NCI-H748 (cell line): Measurements from ENCODE around the gene ATXN2L.
A peak's percentile ranks its signal among the peaks of the same experiment; 100 is the strongest.

ENCODE experiments used
- DNase-seq: peaks from one replicate; lab custom pipeline; 2025; ENCODE audit not compliant: unreplicated experiment; lab: John Stamatoyannopoulos, UW

Gene ATXN2L

GRCh38 chr16:28835864-28836760 is 13.3 kb downstream of the ATXN2L start:
- no peak for DNase-seq

DNA sequence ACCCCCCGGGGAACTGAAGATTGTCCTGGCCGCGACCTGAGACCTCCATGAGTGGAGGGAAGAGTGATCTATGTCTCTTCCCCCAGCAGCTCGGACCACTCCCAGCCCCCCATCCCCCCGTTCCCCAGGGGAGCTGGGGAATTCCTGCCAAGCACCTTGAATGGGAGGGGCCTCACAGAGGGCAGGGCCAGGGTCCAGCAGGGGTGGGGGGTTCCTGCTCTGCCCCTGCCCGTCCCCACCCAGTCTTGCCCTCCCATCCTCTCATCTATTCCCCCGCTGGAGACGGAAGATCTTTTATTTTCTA is 13.9 kb downstream of the ATXN2L start:
- DNase-seq = no peak

GRCh38 chr16:28837672-28838557 is 15.1 kb downstream of the ATXN2L start:
- DNase-seq = no peak

DNA sequence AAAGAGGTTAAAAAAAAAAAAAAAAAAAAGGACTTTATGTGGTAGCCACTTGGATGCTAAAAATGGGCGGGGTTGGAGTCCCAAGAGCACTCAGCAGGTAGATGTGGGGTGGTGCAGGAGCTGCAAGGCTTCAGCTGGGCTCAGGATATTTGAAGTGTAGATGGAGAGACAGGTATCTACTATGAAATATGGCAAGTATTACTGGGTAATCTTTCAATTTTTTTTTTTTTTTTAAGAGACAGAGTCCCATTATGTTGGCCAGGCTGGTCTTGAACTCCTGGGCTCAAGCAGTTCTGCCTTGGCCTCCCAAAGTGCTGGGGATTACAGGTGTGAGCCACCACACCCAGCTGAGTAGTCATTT is 15.7 kb downstream of the ATXN2L start:
- DNase-seq = no peak

- DNase-seq = no peak
Observed at GRCh38 chr16:28839004-28839639, 16.3 kb downstream of the ATXN2L start.

GRCh38 chr16:28839899-28840298 is 17.1 kb downstream of the ATXN2L start:
- no peak for DNase-seq

GRCh38 chr16:28842696-28843095 is 19.9 kb downstream of the ATXN2L start:
- DNase-seq = no peak

DNA sequence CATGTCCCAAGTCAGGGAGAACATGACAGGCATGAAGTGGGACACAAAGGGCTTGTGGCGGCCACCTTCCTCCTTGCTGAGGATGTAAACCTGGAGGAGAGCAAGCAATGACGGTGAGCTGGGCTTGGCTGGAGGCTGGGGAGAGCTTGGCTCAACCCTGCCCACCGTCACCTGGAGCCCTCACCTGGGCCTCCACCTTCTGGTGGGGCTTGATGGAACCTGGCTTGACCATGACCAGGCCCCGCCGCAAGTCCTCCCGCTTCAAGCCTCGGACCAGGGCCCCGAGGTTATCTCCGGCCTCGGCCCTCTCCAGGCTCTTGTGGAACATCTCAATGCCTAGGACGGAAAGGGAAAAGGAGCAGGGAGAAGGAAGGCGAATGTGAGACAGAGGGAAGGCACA is 21.0 kb downstream of the ATXN2L start:
- DNase-seq = no peak

GRCh38 chr16:28844226-28844885 is 21.6 kb downstream of the ATXN2L start:
- DNase-seq = no peak

DNA sequence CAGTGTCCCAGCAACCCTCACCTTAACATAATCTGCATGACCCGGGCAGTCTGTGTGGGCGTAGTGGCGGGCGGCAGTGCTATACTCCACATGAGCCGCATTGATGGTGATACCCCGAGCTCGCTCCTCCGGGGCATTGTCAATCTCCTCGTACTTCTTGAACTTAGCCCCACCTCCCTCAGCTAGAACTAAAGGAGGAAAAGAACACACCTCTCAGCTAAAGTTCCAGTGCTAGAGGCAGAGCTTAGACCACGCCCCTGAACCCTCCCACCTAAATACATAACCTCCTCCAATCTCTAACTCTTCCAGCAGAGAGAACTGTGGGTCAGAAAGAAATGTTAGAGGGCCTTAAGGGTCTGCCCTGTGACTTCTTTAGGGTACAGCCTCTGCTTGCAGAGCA is 22.5 kb downstream of the ATXN2L start:
- peak; percentile 6 for DNase-seq

DNA sequence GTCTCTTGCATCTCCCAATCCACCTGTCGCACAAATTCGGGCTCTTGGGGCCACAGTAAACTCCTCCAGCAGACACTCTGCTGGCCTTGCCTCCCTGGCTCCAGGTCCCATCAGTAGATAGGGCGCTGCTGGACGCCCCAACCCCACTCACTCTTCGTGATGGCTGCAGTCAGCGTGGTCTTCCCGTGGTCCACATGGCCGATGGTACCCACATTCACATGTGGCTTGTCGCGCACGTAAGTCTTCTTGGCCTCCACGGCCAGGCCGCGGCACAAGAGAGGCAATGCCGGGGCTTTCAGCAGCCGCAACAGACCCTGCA is 22.9 kb downstream of the ATXN2L start:
- DNase-seq = peak; percentile 29

DNA sequence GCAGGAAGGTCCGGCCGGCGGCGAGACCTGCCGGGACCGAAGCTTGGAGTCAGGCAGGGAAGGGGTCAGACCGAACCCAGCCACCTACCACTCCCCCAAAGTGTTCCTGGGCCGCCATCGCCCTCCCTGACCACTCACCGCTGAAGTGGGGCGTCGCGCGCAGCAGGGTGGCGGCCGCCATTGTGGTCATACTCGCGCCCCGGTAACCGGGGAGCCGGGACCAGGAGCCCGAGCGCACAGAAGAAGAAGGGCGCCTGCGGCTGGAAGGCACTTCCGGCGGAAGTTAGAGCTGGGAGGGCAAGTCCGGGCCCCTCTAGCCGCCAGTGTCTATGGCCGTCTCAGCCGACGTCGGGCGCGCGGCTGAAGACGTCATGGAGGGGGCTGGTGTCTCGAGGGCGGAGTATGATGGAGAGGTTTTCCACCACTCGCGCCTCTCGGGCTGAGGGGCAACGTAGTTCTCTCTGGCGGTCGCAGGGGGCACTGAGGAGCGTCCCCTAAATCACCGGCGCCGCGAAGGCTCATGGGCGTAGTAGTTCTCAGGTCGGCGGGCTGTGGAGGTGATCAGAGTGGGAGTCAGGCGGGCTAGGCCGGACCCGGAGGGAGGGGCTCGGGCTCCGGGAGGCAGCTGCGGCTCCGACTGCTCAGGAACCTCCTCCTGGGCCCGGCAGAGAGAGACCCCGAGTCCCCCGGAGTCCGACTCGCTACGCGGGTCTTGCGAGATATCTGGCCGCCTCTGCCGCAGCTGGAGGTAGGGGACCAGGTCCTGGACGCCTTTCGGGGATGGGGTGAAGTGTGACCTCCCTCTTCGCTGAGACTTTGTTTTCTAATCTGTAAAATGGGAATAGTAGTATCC is 23.5 kb downstream of the ATXN2L start, which contains the start of gene TUFM:
TSS of gene TUFM (minus strand) at position 269 of the 853 bp plus-strand sequence. CDS start at position 190, 79 bp downstream.
- peak; percentile 96 for DNase-seq

- DNase-seq = peak; percentile 14
Observed at GRCh38 chr16:28846933-28847273, 24.1 kb downstream of the ATXN2L start.

DNA sequence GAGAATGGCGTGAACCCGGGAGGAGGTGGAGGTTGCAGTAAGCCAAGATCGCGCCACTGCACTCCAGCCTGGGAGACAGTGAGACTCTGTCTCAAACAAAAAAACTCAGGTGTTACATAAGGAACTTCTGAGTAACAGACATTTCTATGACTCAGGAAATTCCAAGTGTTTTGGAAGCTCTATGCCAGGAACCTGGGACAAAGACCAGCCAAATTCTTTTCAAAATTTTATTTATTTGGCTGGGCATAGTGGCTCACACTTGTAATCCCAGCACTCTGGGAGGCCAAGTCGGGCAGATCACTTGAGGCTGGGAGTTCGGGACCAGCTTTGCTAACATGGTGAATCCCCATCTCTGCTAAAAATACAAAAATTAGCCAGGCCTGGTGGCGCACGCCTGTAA is 35.6 kb downstream of the ATXN2L start:
- DNase-seq = no peak

DNA sequence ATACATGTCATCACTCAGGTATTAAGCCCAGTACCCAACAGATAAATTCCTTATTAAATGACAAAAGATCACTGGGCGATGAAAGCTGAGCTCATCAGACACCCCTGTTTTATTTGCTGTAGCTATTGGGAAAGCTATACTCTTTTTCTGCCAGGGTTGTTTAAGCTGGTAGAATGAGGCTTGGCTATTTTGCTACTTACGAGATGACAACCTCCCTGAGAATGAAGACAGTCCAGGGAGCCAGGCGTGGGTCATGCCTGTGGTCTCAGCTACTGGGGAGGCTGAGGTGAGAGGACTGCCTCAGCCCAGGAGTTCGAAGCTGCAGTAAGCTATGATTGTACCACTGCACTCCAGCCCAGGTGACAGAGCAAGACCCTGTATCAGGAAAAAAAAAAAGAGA is 36.5 kb downstream of the ATXN2L start:
- DNase-seq = no peak

DNA sequence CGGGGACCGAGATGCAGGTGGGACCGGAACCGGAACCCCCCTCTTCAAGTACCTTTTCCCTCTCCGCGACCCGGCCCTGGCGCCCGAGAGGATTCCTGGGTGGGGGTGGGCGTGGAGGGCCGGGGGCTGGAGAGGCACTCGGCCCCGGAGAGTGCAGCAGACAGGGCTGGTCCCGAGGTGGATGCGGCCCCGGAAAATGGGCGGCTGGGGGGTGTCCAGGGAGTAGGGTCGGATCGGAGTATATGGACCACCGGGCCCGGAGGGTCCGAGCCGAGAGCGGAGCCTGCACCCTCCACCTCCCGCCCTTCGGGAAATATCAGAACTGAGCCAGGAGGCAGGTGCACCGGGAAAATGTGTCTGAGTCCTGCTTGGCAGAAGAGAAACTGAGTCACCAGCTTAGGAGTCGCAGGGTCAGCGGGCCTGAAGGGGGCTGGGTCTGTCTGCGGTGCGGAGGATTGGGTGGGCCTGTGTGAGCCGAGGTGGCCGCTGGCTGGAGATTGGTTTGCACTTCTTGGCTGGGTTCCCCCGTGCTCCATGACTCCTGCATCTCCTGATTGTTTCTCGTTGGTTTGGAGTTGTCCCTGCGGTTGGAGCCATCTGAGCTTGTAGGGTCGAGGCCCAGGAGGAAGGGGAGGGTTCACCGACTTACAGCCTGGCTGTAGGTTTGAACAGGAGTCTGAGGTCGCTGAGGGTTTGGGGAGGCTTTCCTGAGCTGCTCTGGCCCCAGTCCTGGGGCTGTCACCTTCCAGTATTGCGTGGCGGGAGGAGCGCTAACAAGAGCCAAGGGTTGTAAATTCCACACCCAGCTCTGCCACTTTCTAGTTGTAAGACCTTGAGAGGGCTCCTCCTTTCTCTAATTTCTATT is 41.4 kb downstream of the ATXN2L start:
- peak; percentile 19 for DNase-seq

DNA sequence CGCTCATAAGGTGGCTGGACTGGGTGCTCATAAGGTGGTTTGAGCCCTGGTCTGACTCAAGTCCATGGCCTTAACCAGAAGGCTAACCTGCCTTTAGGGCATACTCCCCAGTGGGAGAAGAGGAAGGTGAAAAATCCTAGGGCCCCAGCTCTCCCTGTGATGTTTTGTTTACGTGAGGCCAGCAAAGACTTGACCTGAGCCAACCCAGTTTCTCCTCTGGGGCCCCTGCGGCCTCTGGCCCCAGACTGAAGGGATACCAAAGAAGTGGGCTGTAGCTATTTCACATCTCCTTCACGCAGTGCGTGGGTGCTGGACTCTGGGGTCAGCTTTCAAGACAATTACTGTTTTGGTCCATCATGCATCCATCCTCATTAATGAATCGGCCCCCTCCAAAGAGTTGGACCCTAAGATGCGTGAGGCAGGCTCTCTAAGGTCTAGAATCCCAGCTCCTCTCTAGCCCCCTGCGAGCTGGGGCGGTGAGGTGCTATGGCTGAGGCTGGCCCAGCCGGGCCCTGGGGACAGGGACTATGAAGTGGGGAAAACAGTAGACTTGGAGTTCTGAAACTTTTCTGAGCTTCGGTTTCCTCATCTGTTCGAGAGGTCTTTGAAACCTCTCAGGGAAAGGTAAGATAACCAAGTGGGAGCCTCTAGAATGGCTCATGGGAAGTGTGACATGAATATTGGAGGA is 42.3 kb downstream of the ATXN2L start:
- no peak for DNase-seq

- DNase-seq = no peak
Observed at GRCh38 chr16:28865722-28866453, 43.1 kb downstream of the ATXN2L start.
